HEK293 (cell line): ENCODE results near the gene CERS3.

Experiments used
- CTCF ChIA-PET: fragments of 350-600 bp; formaldehyde crosslinking; extraction: SDS; loops from one replicate; lab custom pipeline; 2021; ENCODE audit warnings: antibody characterized with exemption; lab: Yijun Ruan, JAX
- POLR2A ChIA-PET: fragments of 300-600 bp; formaldehyde crosslinking; extraction: SDS; loops from one replicate; lab custom pipeline; 2020; ENCODE audit warnings: antibody characterized with exemption, inconsistent platforms; lab: Yijun Ruan, JAX
- H3K27ac ChIP-seq: fragments of 200-500 bp; sonication (Bioruptor generic); 2 replicates; pipeline ENCODE4 v1.5.1; 2014; ENCODE audit warnings: low read depth, low read length, control low read depth, inconsistent platforms; ENCODE audit errors: extremely low read depth
- H3K36me3 ChIP-seq, 2 experiments: fragments of 200-500 bp in 1 of 2; sonication (Bioruptor generic) in 1 of 2; 1 replicate in 1 of 2; 2 replicates in 1 of 2; pipeline ENCODE4 v1.5.1; 2014 to 2017; ENCODE audit warnings: inconsistent platforms in 2 of 2, low read length in 2 of 2; ENCODE audit not compliant: control insufficient read depth in 2 of 2, insufficient read depth in 1 of 2
- H3K4me1 ChIP-seq: fragments of 200-500 bp; sonication (Bioruptor generic); 2 replicates; pipeline ENCODE4 v1.5.1; 2014; ENCODE audit warnings: mild to moderate bottlenecking, low read length, inconsistent platforms; ENCODE audit not compliant: control insufficient read depth, insufficient read depth
- H3K4me3 ChIP-seq: 2 replicates; pipeline ENCODE4 v1.5.1; 2011; ENCODE audit warnings: low read depth, mild to moderate bottlenecking, control low read depth, low read length, moderate library complexity
- H3K9me3 ChIP-seq: fragments of 200-500 bp; sonication (Bioruptor generic); 2 replicates; pipeline ENCODE4 v1.5.1; 2014; ENCODE audit warnings: low read depth, low read length, inconsistent platforms; ENCODE audit not compliant: control insufficient read depth, insufficient read depth
- HOXA7 ChIP-seq: sonication (generic); formaldehyde crosslinking; IDR thresholded peaks from 2 replicates; pipeline ENCODE4 v1.8.1; 2022; ENCODE audit warnings: missing genetic modification reagents, borderline replicate concordance
- HOXC10 ChIP-seq: sonication (generic); formaldehyde crosslinking; IDR thresholded peaks from 2 replicates; pipeline ENCODE4 v1.8.1; 2023; ENCODE audit warnings: mild to moderate bottlenecking, missing genetic modification reagents
- MZF1 ChIP-seq: fragments of 450-650 bp; formaldehyde crosslinking; IDR thresholded peaks from 2 replicates; pipeline ENCODE4 v1.5.1; 2017; ENCODE audit warnings: missing biosample characterization, missing genetic modification characterization, borderline replicate concordance
- OSR2 ChIP-seq: fragments of 450-650 bp; formaldehyde crosslinking; IDR thresholded peaks from 2 replicates; pipeline ENCODE4 v1.5.1; 2016; ENCODE audit warnings: missing biosample characterization, missing genetic modification characterization
- SCRT2 ChIP-seq: fragments of 450-650 bp; formaldehyde crosslinking; IDR thresholded peaks from 2 replicates; pipeline ENCODE4 v1.5.1; 2016; ENCODE audit warnings: missing biosample characterization, missing genetic modification characterization
- ZIC2 ChIP-seq: fragments of 450-650 bp; formaldehyde crosslinking; IDR thresholded peaks from 2 replicates; pipeline ENCODE4 v1.5.1; 2016; ENCODE audit warnings: missing biosample characterization, missing genetic modification characterization
- ZNF350 ChIP-seq: fragments of 450-650 bp; formaldehyde crosslinking; IDR thresholded peaks from 2 replicates; pipeline ENCODE4 v1.5.0; 2017; ENCODE audit warnings: missing biosample characterization, mild to moderate bottlenecking, missing genetic modification characterization
- ZNF404 ChIP-seq: fragments of 450-650 bp; formaldehyde crosslinking; IDR thresholded peaks from 2 replicates; pipeline ENCODE4 v1.5.1; 2017; ENCODE audit warnings: missing biosample characterization, missing genetic modification characterization
- ZNF514 ChIP-seq: fragments of 450-650 bp; formaldehyde crosslinking; IDR thresholded peaks from 2 replicates; pipeline ENCODE4 v1.5.1; 2016; ENCODE audit warnings: missing biosample characterization, missing genetic modification characterization
- ZNF624 ChIP-seq: fragments of 450-650 bp; formaldehyde crosslinking; IDR thresholded peaks from 2 replicates; pipeline ENCODE4 v1.5.1; 2017; ENCODE audit warnings: missing biosample characterization, missing genetic modification characterization
- ZNF76 ChIP-seq: fragments of 450-650 bp; formaldehyde crosslinking; IDR thresholded peaks from 2 replicates; pipeline ENCODE4; 2016; ENCODE audit warnings: low read depth, missing biosample characterization, missing genetic modification characterization, borderline replicate concordance
- ZNF792 ChIP-seq: fragments of 450-650 bp; formaldehyde crosslinking; IDR thresholded peaks from 2 replicates; pipeline ENCODE4 v1.5.1; 2016; ENCODE audit warnings: missing biosample characterization, missing genetic modification characterization
- ZNF830 ChIP-seq: fragments of 450-650 bp; IDR thresholded peaks from 2 replicates; pipeline ENCODE4 v1.5.0; 2018; ENCODE audit warnings: missing biosample characterization, missing genetic modification characterization, low read depth, mild to moderate bottlenecking, moderate library complexity
- ZNF843 ChIP-seq: fragments of 450-650 bp; formaldehyde crosslinking; IDR thresholded peaks from 2 replicates; pipeline ENCODE4 v1.5.1; 2016; ENCODE audit warnings: missing biosample characterization, missing genetic modification characterization
- ZSCAN23 ChIP-seq: fragments of 450-650 bp; formaldehyde crosslinking; IDR thresholded peaks from 2 replicates; pipeline ENCODE4 v1.5.1; 2016; ENCODE audit warnings: missing biosample characterization, missing genetic modification characterization
- TF ChIP-seq, protein P1 (sequence below): fragments of 450-650 bp; formaldehyde crosslinking; IDR thresholded peaks from 2 replicates; pipeline ENCODE4 v1.5.1; 2016; ENCODE audit warnings: missing biosample characterization, missing genetic modification characterization
- TF ChIP-seq, protein P2 (sequence below): fragments of 450-650 bp; formaldehyde crosslinking; IDR thresholded peaks from 2 replicates; pipeline ENCODE4 v1.5.1; 2016; ENCODE audit warnings: missing biosample characterization, missing genetic modification characterization
- TF ChIP-seq, protein P3 (sequence below): fragments of 450-650 bp; formaldehyde crosslinking; IDR thresholded peaks from 2 replicates; pipeline ENCODE4 v1.5.1; 2017; ENCODE audit warnings: missing biosample characterization, missing genetic modification characterization
- TF ChIP-seq, protein P4 (sequence below): fragments of 450-650 bp; formaldehyde crosslinking; IDR thresholded peaks from 2 replicates; pipeline ENCODE4 v1.5.1; 2016; ENCODE audit warnings: missing biosample characterization, missing genetic modification characterization

Gene CERS3

DNA sequence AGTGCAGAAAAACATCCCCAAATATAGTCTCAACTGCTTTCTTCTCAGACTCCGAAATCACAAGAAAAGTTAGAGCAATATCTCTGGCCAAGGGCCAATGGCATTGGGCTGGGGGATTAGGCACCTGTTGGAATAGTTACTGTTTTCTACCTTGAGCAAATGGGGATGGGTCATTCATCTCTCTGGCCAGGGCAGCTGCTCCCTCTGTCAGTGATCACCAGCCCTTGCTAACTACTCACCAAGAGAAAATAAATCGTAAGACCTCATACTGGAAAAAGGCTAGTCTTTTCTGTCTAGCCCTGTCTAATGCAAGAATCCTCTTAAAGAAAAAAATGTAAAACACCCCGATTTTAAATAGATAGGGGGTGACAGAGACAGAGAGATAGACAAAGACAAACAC is 10.9 kb downstream of the CERS3 start:
- POLR2A ChIA-PET = no interaction called here
- no peaks in the 10 kb centered on the region for H3K9me3 ChIP-seq
- no peak for TF ChIP-seq HOXC10 (CRISPR knock-in tag)

DNA sequence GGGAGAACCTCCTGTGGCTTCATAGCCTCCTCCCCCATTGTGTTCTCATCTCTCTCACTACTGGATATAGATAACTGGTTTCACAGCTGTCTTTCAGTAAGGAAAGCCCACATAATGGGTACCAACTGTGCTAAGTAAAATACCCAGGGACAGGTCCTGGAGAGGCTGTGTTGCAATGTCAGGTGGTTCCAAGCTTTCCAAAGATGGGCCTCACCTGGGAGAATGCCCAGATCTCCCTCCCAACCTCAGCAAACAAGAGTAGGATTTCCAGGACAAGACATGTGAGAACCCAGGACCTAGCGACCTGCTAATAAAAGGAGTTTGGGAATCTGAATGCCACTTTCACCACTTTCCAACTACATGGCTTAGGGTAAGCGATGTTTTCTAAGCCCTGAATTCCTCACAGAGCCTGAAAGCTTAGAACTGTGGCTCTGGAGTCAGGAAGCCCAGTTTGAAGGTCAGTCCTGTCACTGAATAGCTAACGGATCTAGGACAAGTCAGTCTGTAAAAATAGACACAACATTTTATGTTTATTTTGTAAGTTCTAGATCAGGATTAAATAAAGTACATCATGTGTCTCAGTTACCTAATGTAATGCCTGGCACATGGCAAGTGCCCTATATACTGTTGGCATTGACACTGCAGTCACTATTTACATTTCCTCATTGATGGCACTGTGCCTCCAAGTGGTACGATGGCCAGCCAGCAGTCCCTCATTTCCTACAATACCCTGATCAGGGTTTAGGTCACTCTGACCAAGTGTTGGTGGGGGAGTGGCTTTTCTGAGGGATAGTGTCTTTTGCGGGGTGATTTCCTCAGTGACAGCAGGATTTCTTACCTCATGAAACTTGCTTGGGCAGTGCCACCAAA is 11.9 kb downstream of the CERS3 start:
- no peak for TF ChIP-seq ZNF792 (tag by site-specific recombination)
- TF ChIP-seq, protein P1, sequence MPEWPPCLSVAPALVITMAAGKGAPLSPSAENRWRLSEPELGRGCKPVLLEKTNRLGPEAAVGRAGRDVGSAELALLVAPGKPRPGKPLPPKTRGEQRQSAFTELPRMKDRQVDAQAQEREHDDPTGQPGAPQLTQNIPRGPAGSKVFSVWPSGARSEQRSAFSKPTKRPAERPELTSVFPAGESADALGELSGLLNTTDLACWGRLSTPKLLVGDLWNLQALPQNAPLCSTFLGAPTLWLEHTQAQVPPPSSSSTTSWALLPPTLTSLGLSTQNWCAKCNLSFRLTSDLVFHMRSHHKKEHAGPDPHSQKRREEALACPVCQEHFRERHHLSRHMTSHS (tag by site-specific recombination) = no peak
- TF ChIP-seq, protein P2, sequence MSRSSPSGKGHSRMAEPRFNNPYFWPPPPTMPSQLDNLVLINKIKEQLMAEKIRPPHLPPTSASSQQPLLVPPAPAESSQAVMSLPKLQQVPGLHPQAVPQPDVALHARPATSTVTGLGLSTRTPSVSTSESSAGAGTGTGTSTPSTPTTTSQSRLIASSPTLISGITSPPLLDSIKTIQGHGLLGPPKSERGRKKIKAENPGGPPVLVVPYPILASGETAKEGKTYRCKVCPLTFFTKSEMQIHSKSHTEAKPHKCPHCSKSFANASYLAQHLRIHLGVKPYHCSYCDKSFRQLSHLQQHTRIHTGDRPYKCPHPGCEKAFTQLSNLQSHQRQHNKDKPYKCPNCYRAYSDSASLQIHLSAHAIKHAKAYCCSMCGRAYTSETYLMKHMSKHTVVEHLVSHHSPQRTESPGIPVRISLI (tag by site-specific recombination) = no peak
- no peak for TF ChIP-seq ZSCAN23 (tag by site-specific recombination)
- TF ChIP-seq ZNF76 (tag by site-specific recombination) = no peak
- no peak for TF ChIP-seq ZNF350 (tag by site-specific recombination)
- peak; percentile 88 for TF ChIP-seq ZIC2 (tag by site-specific recombination)
- no peak for TF ChIP-seq ZNF830
- no peak for TF ChIP-seq ZNF514
- 0 out of 2 replicates have a peak, but pooled peaks have one; percentile 22 for TF ChIP-seq OSR2 (tag by site-specific recombination)
- TF ChIP-seq, protein P3, sequence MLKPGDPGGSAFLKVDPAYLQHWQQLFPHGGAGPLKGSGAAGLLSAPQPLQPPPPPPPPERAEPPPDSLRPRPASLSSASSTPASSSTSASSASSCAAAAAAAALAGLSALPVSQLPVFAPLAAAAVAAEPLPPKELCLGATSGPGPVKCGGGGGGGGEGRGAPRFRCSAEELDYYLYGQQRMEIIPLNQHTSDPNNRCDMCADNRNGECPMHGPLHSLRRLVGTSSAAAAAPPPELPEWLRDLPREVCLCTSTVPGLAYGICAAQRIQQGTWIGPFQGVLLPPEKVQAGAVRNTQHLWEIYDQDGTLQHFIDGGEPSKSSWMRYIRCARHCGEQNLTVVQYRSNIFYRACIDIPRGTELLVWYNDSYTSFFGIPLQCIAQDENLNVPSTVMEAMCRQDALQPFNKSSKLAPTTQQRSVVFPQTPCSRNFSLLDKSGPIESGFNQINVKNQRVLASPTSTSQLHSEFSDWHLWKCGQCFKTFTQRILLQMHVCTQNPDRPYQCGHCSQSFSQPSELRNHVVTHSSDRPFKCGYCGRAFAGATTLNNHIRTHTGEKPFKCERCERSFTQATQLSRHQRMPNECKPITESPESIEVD (tag by site-specific recombination) = 0 out of 2 replicates have a peak, but pooled peaks have one; percentile 24
- no peak for TF ChIP-seq SCRT2 (tag by site-specific recombination)
- no peak for TF ChIP-seq ZNF843 (tag by site-specific recombination)
- TF ChIP-seq, protein P4, sequence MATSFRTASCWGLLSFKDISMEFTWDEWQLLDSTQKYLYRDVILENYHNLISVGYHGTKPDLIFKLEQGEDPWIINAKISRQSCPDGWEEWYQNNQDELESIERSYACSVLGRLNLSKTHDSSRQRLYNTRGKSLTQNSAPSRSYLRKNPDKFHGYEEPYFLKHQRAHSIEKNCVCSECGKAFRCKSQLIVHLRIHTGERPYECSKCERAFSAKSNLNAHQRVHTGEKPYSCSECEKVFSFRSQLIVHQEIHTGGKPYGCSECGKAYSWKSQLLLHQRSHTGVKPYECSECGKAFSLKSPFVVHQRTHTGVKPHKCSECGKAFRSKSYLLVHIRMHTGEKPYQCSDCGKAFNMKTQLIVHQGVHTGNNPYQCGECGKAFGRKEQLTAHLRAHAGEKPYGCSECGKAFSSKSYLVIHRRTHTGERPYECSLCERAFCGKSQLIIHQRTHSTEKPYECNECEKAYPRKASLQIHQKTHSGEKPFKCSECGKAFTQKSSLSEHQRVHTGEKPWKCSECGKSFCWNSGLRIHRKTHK (tag by site-specific recombination) = no peak
- TF ChIP-seq MZF1 (tag by site-specific recombination) = no peak
- TF ChIP-seq HOXA7 (CRISPR knock-in tag) = no peak
- TF ChIP-seq ZNF404 = no peak
- no peak for TF ChIP-seq ZNF624 (tag by site-specific recombination)
- Histone ChIP-seq H3K4me3 (no peak overlapping the region), H3K9me3 (no peaks in the 10 kb centered on the region), H3K27ac (no peak overlapping the region), H3K4me1 (no peaks in the 10 kb centered on the region), H3K36me3 (no peaks in the 10 kb centered on the region)
- ChIA-PET POLR2A (no interaction called here), CTCF (no interaction called here)

More for the DNA sequence above, 10.9 kb downstream of the CERS3 start:
- Histone ChIP-seq H3K27ac (no peak overlapping the region), H3K4me3 (no peak overlapping the region), H3K36me3 (no peaks in the 10 kb centered on the region), H3K4me1 (no peaks in the 10 kb centered on the region)
- CTCF ChIA-PET = no interaction called here
